22Rv1 (cell line): Measurements from ENCODE around the gene RANBP3L.
"Not testable (repeated sequence)": the region's sequence is repeated elsewhere in the genome, so short reads cannot be mapped to it uniquely, and the experiment has no call there.

Experiments
- H3K27ac ChIP-seq: fragments of 450-650 bp; 2 replicates; pipeline ENCODE4 v1.5.1; 2017
- ZFX ChIP-seq: fragments of 450-650 bp; IDR thresholded peaks from 2 replicates; pipeline ENCODE4 v1.6.1; 2017; ENCODE audit warnings: antibody characterized with exemption, borderline replicate concordance
- TF ChIP-seq, protein P1 (sequence below): fragments of 450-650 bp; IDR thresholded peaks from 2 replicates; pipeline ENCODE4 v1.5.1; 2017; ENCODE audit warnings: mild to moderate bottlenecking

Gene RANBP3L

GRCh38 chr5:36301858-36302603 is at the start of gene RANBP3L:
Gene RANBP3L (minus strand): TSS chr5:36301902. CDS start chr5:36301416, 486 bp downstream.
- H3K27ac ChIP-seq = peak within 1 kb of the TSS; percentile 63
- TF ChIP-seq, protein P1, sequence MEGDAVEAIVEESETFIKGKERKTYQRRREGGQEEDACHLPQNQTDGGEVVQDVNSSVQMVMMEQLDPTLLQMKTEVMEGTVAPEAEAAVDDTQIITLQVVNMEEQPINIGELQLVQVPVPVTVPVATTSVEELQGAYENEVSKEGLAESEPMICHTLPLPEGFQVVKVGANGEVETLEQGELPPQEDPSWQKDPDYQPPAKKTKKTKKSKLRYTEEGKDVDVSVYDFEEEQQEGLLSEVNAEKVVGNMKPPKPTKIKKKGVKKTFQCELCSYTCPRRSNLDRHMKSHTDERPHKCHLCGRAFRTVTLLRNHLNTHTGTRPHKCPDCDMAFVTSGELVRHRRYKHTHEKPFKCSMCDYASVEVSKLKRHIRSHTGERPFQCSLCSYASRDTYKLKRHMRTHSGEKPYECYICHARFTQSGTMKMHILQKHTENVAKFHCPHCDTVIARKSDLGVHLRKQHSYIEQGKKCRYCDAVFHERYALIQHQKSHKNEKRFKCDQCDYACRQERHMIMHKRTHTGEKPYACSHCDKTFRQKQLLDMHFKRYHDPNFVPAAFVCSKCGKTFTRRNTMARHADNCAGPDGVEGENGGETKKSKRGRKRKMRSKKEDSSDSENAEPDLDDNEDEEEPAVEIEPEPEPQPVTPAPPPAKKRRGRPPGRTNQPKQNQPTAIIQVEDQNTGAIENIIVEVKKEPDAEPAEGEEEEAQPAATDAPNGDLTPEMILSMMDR = no peak
- TF ChIP-seq ZFX = no peak

DNA sequence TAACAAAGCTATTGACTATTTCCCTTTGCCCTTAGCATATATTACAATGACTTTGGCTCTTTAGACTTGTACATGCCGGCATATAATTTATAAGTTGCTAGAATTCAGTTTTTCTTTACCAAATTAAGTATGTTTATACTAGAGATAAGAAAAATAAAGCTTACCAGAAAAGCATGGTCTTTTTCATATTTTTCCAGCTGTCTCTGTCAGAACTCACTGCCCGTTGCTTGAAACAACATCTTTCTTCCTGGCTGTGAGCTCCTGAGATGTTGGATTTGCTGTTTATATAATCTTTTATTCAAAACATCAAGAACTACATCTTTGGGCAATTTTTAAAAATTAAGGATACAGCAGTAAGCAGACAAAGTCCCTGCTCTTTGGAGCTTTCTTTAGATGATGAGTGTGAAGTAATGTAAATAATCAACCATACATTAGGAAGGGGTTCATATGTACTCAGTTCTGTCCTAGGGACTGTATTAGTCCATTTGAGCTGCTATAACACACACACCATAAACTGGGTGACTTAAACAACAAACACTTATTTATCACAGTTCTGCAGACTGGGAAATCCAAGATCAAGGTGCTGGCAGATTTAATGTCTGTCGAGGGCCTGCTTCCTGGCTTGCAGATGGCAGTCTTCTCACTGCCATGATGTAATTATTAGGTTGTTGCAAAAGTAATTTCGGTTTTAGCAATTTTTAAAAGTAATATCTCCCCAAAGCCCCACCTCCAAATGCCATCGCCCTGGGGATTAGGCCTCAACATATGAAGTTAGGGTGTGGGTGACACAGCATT is 45.4 kb upstream of the RANBP3L start:
- TF ChIP-seq, protein P1 = no peak
- no peak for TF ChIP-seq ZFX
- no peak overlapping the region for H3K27ac ChIP-seq

DNA sequence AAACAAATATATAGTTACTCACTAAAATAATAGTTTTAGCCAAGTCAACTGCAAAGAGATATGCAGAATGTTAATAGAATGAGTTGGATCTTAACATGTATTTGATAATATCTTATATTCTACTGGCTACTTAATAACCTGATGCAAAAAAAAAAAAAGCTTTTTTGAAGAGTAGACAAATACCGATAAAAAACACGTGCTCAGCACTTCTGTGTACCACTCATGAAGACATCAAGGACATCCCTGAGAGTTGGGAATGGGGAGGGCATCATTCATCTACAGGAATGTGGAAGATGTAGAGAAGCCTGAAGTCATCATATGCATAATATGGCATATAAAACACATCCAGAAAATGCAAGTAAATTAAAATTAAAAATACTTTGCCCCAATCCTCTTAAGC is 43.2 kb upstream of the RANBP3L start:
- TF ChIP-seq, protein P1 = no peak
- TF ChIP-seq ZFX = no peak
- H3K27ac ChIP-seq = no peak overlapping the region

GRCh38 chr5:36341720-36342119 is 40.0 kb upstream of the RANBP3L start:
- not testable (repeated sequence) for H3K27ac ChIP-seq

- TF ChIP-seq ZFX = no peak
- TF ChIP-seq, protein P1 = no peak
- H3K27ac ChIP-seq = no peak overlapping the region
Measured at GRCh38 chr5:36337597-36337996, 35.9 kb upstream of the RANBP3L start.

GRCh38 chr5:36334315-36334714 is 32.6 kb upstream of the RANBP3L start:
- TF ChIP-seq, protein P1 = no peak
- no peak for TF ChIP-seq ZFX
- H3K27ac ChIP-seq = no peak overlapping the region

- H3K27ac ChIP-seq = not testable (repeated sequence)
Measured at GRCh38 chr5:36332720-36333119, 31.0 kb upstream of the RANBP3L start.

DNA sequence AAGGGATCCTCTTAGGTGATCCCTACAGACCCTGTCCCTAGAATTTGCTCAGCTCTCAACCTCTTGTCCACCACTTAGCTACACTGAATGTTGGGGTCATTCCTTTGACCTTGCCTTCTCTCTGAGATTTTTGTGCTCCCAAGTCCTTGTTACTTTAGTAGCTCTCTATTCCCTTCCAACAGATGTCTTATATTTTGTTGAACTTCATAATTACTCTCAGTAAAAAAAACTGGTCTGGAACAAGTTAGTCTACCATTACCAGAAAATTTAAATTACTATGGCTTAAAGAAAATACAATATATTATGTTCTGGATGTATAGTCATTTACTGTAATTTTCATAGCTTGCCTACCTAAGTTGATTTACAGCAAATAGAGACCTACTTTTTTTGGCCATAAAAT is 23.5 kb upstream of the RANBP3L start:
- TF ChIP-seq ZFX = no peak
- TF ChIP-seq, protein P1 = no peak
- H3K27ac ChIP-seq = no peak overlapping the region
